GM12872 (cell line): ENCODE results near the gene CATSPER3.

ENCODE experiments used
- CTCF ChIP-seq: IDR thresholded peaks from 3 replicates; pipeline ENCODE4 v1.5.1; 2011; ENCODE audit warnings: low read depth, mild to moderate bottlenecking, low read length, moderate library complexity; ENCODE audit not compliant: insufficient read depth

CATSPER3 gene

GRCh38 chr5:135037519-135038204 is 70.0 kb downstream of the CATSPER3 start:
- TF ChIP-seq CTCF = no peak

- TF ChIP-seq CTCF = no peak
These were observed 70.6 kb downstream of the CATSPER3 start for GRCh38 chr5:135038205-135038812.

GRCh38 chr5:135038813-135039270 is 71.1 kb downstream of the CATSPER3 start:
- no peak for TF ChIP-seq CTCF

GRCh38 chr5:135039271-135040033 is 71.7 kb downstream of the CATSPER3 start:
- TF ChIP-seq CTCF = no peak

GRCh38 chr5:135040034-135040332 is 72.3 kb downstream of the CATSPER3 start:
- TF ChIP-seq CTCF = no peak

GRCh38 chr5:135040333-135041144 is 72.8 kb downstream of the CATSPER3 start:
- no peak for TF ChIP-seq CTCF

- TF ChIP-seq CTCF = no peak
These were observed 73.5 kb downstream of the CATSPER3 start for GRCh38 chr5:135041145-135041587.
